HFF-Myc (cell line): ENCODE measurements around the gene MGAT4A.

ENCODE experiments used
- DNase-seq: peaks from one replicate; pipeline ENCODE4 v3.0.0-alpha.2; 2011; ENCODE audit warnings: low read depth; ENCODE audit errors: extremely low read depth
- H3K4me3 ChIP-seq: replicated peaks from 2 replicates; pipeline ENCODE4 v1.5.1; 2011; ENCODE audit warnings: low read depth, mild to moderate bottlenecking, control low read depth, low read length
- CTCF ChIP-seq: IDR thresholded peaks from 2 replicates; pipeline ENCODE4 v1.5.1; 2012; ENCODE audit warnings: mild to moderate bottlenecking, low read depth, low read length, control low read depth; ENCODE audit errors: missing control alignments

The MGAT4A gene

GRCh38 chr2:98572676-98573075, 158.3 kb downstream of the MGAT4A start:
- no peak overlapping the region for H3K4me3 ChIP-seq
- DNase-seq = no peak
- TF ChIP-seq CTCF = no peak

GRCh38 chr2:98572211-98572610, 158.7 kb downstream of the MGAT4A start:
- DNase-seq = no peak
- no peak overlapping the region for H3K4me3 ChIP-seq
- TF ChIP-seq CTCF = no peak

GRCh38 chr2:98571796-98572195, 159.1 kb downstream of the MGAT4A start:
- DNase-seq = no peak
- TF ChIP-seq CTCF = no peak
- H3K4me3 ChIP-seq = no peak overlapping the region

GRCh38 chr2:98571121-98571701, 159.7 kb downstream of the MGAT4A start:
- no peak for TF ChIP-seq CTCF
- no peak for DNase-seq

GRCh38 chr2:98570356-98570755, 160.6 kb downstream of the MGAT4A start:
- TF ChIP-seq CTCF = no peak
- H3K4me3 ChIP-seq = no peak overlapping the region
- DNase-seq = no peak

More at GRCh38 chr2:98571121-98571701, 159.7 kb downstream of the MGAT4A start:
- H3K4me3 ChIP-seq = no peak overlapping the region

- no peak for TF ChIP-seq CTCF
- no peak overlapping the region for H3K4me3 ChIP-seq
- DNase-seq = no peak
These were observed 161.0 kb downstream of the MGAT4A start for GRCh38 chr2:98569915-98570314.
